NCI-H524 treated with DMSO at 0.1 percent for 48 hours (cell line): Measurements from ENCODE around the gene PTPRO.

Experiments
- DNase-seq: peaks from one replicate; lab custom pipeline; 2025; lab: John Stamatoyannopoulos, UW

Gene PTPRO

DNA sequence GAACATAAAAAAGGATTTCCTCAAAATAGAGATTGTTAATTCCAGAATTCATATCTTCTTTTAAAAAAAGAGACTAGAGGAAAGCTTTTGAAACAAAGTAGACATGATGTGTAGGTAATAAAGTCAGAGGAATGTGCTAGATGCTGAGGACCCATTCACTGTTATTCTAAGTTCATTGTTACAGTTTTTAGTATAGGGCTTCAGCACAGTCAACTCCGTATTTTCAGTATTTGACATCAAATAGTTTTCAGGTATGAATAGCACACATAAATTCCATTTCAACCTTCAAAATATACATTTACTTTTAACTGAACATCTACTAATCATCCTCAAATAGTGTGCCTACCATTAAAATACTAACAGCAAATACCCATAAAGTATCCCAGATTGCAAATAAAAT, 239.1 kb downstream of the PTPRO start:
- DNase-seq: no peak

- DNase-seq: no peak
These were observed 240.0 kb downstream of the PTPRO start for GRCh38 chr12:15562263-15562662.

GRCh38 chr12:15563663-15564062, 241.4 kb downstream of the PTPRO start:
- DNase-seq: no peak

DNA sequence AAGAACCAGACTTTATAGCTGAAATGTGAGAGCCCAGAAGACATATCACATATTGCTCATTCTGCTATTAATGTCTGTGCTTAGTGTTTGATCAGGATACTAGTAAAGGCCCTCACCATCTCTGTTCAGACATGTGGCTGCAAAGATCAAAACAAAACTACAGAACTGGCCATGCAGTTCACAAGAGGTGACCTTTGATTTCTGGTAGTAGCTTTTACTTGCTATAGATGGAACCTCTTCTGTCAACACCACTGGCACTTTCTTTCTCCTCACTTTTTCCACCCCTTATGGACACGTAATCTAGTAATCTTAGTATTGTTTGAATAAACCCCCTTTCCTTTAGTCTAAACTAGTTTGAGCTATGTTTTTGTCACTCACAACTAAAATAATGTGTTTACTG, 252.0 kb downstream of the PTPRO start:
- no peak for DNase-seq

- DNase-seq: no peak
These were observed 253.6 kb downstream of the PTPRO start for GRCh38 chr12:15575671-15576541.

GRCh38 chr12:15580431-15580830, 258.1 kb downstream of the PTPRO start:
- DNase-seq: no peak

- DNase-seq: no peak
These were observed 258.7 kb downstream of the PTPRO start for GRCh38 chr12:15581006-15581405.

DNA sequence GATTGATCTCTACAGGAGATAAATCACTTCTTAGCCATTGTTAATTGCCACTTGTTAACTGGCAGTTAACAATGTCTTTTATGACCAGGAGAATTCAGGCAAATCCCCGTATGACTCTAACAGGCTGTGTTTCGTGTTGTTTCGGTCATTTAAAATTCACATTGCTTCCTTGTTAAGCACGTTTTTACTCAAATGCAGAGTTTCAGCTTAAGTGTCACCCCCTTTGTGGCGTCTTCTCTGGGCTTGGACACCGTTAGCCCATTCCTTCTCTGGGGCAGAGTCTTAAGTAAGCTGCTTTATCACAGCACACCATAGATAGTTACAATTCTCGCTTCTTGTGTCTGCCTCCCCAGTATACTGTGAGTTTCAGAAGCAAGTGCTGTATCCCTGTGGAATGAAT, 261.5 kb downstream of the PTPRO start:
- DNase-seq: no peak

DNA sequence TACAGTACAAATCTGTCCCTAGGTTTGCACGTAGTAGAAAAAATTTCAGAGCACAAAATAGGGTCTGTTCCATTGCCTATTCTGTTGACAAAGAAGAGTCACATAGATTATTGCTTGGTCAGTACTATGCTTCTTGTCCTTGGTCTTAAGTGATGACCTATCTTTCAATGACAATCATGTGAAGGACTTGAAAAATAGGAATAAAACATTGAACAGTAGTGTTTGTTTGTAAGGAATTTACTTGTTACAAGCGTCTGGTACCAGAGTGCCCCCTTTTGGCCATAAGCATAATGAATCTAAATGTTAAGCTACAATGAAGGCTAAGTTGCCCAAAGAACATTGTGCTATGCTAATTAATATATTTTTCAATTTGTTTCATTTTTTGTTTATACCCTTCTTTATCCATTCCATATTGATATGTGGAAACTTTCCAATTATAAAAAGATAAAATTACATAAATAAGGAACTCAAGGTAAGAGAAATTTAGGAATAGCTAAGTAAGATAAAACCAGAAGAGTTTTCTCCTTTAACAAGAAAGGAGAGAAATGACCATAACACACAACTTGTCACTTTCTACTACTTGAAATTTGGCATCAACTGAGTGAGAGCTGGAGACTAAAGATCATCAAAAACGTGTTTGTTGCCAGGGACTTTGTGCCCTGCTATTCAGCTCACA, 262.2 kb downstream of the PTPRO start:
- no peak for DNase-seq

DNA sequence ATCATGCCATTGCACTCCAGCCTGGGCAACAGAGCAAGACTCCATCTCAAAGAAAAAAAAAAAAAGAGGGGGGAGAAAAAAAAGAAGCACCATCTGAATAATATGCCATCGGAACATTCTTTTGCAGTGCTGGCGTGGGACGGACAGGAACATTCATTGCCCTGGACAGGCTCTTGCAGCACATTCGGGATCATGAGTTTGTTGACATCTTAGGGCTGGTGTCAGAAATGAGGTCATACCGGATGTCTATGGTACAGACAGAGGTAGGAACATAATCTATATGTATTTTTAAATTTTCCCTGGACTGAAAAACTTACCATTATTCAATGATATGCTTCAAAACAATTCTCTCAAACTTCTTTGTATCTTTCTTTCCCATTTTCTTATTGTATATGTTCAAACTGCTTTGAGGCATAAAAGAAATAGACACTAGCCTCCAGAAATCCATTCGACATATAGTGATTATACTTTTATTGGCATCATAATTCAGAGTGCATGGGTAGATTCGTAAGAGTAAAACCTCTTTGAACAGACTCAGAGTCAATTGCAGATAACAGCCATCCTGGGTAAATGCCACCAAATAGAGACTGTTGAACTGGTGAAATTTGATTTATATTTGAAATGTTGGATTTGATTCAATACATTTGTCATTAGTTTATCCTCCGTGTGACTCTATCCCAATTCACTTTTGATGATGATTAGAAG, 267.2 kb downstream of the PTPRO start:
- DNase-seq: no peak

- peak; percentile 40 for DNase-seq
These were observed 268.0 kb downstream of the PTPRO start for GRCh38 chr12:15590180-15590826.

DNA sequence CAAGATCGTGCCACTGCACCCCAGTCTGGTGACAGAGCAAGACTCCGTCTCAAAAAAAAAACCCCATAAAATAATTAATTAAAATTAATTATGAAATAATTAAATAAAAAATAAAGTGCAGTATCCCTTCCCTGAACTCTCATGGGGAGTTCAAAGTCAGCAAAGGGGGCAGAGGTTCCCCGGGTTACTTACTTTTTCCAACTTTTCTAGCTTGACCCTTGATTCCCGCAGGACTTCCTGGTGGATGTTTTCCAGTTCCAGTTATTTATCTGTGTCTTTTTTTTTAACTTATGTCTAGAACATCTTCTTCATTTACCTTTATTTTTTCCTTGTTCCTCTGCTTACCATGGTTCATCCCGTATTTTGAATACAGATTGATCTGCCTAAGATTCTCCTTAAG, 269.5 kb downstream of the PTPRO start:
- no peak for DNase-seq

GRCh38 chr12:15592934-15593333, 270.6 kb downstream of the PTPRO start:
- no peak for DNase-seq

DNA sequence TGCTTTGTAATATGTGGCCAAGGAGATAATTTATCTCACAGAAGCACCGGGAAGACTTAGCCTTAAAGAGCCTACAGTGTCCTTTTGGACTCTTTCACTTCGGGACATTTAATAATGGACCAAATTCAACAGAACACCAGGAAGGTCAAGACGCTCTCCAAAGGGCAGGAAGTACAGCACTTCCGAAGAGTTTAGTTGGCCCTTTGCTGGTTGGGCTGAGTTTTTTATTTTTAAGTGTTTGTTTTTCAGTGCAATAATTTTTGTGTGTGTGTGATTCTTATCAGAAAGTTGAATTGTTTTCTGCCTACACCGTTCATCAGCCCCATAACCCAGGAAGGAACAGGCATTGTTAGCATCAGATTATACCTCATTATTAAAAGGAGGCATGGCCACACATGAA, 273.9 kb downstream of the PTPRO start:
- no peak for DNase-seq

DNA sequence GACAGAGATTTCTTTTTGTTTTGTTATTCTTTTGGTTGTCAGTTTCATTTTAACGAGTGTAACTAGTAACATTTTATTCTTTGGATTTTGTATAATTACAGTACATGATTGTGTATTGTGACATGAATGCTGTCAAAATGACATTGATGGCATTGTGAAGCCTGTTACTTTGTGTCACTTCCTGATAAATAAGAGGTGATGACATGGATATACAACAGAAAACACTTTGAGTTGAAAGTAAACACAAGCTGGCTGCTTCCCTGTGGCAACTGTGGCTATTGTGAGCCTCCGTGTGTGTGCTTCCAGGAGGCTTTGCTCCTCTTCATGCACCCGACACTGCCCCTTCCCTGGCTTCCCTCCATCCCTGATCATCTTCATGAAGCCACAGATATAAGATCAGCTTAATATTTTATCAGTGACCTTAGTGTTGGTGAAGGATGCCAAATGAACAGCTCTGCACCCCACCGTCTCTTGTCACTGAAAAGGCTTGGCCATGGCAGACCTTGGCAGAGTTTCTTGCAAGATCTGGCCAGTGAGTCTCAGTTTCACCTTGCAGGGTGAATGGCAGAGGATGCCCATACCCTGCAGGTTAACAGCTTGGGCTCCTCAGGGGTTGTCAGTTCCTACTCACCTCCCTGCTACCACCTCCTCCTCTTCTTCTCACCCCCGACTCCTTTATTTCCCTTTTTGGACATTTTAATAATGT, 275.0 kb downstream of the PTPRO start:
- no peak for DNase-seq

DNA sequence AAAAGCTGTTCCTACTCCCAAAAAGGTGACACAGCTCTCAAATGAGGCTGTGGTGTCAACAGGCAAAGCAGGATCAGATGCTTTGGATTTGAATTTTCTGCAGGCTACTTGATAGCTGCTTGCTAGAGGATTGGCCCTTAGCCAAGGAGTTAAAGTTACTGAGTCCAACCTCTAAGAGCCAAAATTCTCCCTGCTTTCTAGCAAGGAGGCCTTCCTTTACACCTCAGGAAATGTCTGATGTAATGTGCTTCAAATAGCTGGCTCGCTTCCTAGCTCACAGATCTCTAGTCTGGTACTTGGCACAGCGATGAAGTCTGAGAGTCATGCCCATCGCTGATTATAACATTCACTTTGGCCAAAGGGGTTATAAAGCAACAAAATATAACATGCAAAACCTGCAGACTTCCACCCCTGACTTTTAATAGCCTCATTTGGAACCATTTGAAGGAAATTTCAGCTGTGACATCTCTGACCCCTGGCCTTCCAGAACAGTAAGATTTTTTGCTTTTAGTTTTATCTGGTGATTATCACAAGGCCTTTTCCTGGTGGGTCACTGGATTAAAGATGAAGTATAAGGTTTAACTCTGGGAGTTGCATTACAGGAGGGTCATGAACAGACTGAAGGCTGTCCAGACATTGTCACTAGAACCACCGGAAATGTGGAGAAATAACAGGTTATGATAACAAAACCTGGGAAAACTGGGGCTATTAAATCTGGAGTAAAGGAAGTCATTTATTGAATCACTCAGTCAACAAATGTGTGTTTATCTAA, 277.1 kb downstream of the PTPRO start:
- DNase-seq: no peak

DNA sequence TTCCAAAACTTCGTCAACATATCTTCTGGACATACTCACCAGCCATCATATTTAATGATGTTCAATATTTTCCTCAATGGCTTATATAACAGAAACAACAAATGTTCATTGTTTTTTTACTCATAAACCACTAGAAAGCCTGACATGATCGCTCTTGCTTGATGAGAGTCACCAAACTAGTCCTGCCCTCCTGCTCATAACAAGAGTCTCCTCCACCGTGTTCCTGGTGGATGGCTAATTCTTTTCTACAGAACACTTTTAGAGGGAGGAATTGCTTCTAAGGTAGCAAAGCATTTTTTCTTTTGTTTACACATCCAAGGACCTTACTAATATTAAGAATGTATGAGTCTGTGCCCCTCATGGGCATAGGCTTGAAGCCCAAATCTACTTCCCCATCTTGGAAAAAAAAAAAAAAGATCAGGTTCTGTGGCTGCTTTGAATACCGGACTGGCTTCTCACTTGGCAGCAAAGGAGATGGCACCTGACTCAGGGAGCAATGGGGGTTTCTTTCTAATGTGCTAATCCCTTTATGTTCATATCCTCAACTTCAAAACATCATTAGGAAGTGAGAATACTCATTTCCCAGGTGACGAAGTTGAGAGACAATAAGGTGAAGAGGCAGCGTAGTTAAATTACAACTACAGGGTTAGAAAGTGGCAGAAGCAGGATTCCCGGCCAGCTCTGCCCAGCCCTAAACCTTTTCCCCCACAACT, 278.1 kb downstream of the PTPRO start:
- DNase-seq: no peak

DNA sequence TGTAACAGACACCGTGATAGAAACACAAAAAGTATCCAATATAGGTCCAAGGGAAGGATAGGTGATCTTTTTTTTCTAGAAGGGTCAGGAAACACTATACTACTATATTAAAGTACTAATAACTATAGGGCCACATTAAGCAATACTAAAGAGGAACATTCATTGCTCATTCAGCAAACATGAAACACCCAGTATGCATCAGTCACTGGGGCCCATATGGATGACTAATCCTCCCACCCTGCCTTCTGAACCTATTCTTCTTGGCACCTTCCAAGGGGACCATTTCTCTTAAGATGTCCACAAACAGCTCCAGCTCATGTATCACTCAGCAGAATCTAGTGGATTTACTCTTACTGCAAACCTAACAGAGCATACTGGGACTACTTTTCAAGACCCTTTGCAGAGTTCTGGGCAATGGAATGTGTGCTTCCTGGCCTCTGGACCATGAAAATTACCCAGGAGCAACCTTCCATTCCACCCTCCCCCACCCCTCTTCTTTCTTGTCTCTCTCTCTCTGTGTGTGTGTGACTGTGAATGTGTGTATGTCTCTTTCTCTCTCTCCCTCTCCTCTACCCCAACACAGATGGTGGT, 279.0 kb downstream of the PTPRO start:
- DNase-seq: no peak

- no peak for DNase-seq
These were observed 279.9 kb downstream of the PTPRO start for GRCh38 chr12:15602051-15602672.
